Endothelial cell of hepatic sinusoid (primary cell): Measurements from ENCODE around the gene JARID2.

ENCODE experiments used
- in situ Hi-C: cut with HindIII; loops from 2 replicates; pipeline ENCODE4 v1.10.0; 2017; ENCODE audit warnings: low sequenced_read_pairs

The JARID2 gene

DNA sequence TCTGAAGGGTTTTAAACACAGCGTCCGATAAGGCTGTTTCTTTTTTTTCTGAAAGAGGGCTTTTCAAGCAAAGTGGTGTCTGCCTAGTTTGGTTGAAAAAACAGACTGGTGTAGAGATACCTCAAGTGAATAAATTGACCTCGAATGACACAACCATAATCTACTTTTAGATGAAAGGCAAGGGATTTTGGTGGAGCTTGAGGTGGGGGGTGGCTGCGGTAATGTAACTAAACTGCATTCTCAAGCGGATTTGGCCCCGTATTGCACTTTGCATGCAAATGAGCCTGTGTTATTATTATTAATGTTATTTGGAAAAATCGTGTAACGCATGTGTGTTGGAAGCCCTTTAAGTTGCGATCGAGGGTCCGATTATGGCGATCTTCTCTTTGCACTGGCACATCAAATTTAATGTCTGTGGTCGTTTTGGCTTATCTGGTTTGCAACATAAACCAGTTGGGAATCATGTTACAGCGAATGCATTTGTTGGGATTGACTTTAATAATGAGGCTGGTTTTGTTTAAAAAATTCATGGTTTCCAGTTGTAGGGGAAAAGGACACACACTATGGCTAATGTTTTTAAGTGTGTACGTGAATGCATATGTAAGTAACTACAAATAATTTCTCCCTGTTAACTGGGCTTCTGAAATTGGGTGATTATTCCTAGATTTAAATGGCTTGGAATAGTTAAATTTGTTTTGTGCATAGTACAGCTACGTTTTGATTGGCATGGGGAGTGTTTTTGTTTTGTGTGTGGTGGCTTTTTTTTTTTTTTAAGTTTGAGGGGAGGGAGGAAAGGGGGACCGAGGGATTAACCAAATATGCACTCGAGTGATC lies 1.0 kb downstream of the JARID2 start:
- in situ Hi-C loops = no loop called here

DNA sequence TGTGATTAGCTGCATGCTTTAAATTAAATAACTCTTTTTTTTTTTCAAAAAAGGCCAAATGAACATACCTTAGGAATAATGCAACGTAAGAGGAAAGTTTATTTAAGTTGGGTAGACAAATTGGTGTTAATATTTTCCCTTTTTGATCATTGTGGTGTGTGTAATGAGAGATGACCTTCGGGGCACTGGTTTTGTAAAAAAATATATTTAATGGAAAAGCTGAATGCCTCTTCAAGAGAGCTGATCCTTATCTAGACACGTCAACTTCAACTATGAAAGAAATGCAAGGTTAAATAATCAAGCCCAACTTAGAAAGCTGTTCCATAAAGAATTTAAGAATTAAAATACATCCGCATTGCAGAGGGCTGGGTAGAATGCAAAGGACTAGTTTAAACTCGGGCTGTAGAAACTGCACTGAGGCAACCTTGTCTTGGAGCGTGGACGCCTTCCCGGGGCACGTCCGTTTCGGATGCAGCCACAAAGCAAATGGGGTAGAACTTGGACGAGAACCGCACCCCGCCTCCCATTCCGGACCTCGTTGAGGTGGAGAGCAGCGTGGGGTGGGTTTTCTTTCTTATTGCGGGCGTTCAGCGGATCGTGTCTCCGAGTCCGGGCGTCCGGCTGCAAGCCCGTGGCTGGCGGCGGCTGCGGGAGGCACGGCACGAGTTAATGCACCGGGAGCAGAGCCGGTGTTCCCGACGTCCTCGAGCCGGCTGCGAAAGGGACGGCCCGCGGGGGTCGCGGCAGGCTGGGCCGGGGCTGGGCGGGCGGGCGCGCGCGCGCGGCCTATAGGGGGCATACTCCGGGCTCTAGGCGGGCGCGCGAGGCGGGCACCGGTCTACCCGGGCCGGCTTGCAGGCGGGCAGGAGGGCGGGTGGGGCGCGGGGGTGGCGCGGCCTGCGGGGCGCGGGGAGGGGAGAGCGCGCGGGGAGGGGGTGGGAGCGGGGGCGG lies 1.9 kb downstream of the JARID2 start:
- in situ Hi-C loops = no loop called here

DNA sequence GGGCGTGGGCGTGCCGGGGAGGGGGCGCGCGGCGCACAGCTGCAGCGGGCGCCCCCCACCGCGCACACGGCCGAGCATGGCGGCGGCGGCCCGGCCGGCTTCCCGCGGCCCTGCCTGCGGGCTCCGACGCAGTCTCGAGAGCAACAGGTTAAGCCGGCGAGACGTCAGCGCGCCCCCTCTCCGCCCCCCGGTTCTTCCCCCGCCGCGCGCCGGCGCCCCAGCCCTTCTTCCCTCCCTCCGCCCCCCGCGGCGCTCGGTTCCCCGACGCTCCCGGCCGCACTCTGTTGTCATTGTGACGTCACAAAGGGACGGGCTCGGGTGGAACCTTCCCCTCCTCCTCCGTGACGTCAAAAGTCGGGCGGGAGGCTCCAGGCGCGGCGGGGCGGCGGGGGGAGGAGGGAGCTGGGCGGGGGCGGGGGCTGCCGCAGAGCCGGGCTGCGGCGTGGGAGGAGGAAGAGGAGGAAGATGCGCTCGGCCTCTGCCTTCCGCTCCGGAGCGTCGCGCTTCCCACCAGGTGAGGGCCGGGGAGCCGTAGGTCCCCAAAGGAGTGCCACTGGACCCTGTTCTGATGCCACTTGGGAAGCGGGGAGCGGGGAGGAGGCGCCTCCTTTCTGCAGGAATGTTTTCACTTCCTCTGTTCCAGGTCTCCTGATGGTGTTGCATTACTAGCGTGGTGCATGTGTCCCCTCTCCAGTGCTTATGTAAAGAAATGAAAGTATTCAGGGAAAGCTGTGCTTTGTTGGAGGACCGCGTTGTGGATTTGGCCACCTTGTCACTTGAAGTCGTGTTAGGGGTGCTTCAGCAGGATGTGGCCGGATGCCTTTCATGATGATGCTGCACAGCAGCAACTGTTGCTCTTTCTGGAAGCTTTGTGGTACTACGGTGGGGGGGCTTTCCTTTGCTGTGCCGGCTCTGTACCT lies 2.8 kb downstream of the JARID2 start:
- in situ Hi-C loops = no loop called here

- in situ Hi-C loops = no loop called here
These were observed 3.6 kb downstream of the JARID2 start for GRCh38 chr6:15249371-15250019.

GRCh38 chr6:15250187-15251168 lies 4.6 kb downstream of the JARID2 start:
- in situ Hi-C loops = no loop called here

DNA sequence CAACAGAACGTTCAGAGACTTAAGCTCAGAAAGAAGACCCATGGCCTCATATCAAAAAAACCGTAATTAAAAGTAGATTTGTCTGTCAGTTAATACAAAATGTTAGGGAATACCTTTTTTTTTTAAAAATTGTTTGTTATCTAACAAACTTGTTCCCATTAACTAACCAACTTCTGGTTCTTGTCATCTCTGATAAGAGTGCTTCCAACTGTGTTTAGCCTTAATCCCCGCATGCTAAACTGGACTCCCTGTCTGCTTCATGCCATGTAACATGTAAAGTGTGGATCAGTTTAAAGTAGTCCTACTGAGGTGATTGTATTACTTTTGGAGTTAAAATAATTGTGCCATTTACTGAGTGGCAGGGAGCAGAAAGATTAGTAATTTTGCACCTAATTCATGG lies 6.3 kb downstream of the JARID2 start:
- in situ Hi-C loops = no loop called here

- in situ Hi-C loops = no loop called here
These were observed 7.5 kb downstream of the JARID2 start for GRCh38 chr6:15253203-15254022.

DNA sequence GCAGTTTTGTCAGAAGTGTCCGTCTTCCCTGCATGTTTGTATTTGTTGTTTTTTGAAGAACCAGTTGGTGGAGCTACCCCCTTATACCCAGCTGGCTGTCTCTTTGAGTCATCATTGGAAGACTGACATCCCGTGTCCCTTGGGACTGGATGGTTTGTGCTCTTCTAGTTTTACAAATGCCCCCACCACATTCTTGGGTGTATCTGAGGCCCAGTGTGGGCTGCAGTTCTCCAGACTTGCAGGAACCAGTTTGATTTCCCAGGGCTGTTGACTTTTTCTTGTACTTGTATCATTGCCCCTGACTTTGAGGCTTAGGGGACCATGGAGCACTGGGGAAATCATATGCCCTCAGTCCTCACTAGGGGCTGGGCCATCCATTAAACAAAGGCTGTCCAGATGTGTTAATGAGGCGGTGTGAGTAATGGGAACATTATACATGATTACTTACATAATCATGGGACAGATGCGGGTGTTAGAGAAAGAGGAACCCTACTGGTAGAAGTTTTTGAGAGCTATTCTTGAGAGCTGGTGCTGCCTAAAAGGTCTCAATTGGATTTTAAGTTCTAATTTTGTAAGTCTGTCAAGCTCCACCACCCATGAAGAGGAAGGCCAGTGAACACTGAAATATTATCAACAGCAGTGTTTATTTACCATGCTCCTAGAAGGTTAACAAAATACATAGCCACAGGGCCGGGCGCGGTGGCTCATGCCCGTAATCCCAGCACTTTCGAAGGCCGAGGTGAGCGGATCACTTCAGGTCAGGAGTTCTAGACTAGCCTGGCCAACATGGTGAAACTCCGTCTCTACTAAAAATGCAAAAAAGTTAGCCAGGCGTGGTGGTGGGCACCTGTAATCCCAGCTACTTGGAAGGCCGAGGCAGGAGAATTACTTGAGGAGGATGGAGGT lies 8.5 kb downstream of the JARID2 start:
- in situ Hi-C loops = no loop called here

DNA sequence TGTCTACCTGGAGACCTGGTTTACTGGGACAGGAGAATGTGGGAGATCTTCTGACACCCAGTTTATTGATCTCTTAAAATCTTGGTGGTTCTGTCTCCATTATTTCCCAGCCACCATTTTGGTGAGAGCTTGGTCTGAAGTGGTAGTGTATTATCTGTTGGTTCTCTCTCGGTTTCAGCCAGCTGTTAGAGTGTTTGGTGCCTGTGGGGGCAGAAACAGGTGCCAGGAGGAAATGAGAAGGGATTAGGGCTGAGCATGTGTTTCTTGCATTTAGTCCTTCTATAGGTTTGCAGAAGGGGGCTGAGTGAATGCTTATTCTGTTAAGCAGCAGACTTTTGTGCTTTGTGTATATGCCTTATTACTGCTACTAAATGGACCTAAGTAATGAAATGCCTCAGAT lies 9.6 kb downstream of the JARID2 start:
- in situ Hi-C loops = no loop called here

DNA sequence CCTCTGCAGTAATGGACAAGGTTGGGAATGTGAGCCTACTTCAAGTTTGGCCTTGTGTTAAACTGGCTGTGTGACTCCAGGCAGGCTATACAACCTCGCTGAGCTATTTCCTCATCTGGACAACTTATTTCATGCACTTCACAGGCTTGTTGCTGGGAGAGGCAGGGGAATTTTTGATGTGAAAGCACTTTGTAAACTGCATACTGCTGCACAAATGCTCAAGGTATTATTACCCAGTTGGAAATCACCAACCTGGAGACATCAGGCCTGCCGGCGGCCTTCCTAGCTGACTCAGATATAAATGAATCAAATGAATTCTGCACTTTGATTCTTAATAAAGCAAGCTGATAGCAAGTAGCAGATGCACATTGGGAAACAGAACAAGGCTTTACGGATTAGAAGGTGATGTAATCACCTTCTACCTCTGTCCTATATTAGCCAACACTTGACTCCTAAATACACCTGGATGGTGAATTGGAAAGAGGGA lies 10.1 kb downstream of the JARID2 start:
- in situ Hi-C loops = no loop called here

DNA sequence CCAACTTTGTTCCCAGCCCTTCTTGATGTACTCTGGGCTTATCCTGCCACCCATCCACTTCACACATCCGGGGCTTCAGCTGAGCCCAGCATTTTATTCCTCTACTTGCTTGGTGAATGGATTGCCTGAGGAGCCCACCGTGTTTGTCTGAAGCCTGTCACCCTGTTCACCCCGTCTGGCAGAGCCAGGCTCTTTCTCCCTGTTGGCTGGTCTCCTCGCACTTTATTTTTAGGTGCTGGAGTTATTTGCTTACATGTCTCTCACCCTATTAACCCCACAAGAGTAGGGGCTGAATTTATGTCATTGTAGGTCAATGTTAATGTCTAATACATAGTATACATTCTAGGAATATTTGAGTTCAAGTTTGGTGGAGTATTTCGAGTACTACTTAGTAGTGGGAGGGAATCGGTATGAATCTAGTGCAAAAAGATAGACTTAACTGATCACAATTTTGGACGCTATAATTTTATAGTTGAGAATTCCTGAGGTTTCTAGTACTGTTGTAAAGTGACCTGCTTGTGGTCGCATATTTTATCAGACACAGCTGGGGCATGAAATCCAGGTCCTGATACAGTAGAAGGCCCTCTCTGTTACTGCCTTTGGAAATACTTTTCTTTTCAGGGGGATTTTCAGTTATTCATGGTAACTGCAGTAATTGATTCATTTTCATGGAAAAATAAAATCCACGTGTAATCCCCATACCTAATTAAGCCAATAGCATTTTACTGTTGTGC lies 10.8 kb downstream of the JARID2 start:
- in situ Hi-C loops = no loop called here

DNA sequence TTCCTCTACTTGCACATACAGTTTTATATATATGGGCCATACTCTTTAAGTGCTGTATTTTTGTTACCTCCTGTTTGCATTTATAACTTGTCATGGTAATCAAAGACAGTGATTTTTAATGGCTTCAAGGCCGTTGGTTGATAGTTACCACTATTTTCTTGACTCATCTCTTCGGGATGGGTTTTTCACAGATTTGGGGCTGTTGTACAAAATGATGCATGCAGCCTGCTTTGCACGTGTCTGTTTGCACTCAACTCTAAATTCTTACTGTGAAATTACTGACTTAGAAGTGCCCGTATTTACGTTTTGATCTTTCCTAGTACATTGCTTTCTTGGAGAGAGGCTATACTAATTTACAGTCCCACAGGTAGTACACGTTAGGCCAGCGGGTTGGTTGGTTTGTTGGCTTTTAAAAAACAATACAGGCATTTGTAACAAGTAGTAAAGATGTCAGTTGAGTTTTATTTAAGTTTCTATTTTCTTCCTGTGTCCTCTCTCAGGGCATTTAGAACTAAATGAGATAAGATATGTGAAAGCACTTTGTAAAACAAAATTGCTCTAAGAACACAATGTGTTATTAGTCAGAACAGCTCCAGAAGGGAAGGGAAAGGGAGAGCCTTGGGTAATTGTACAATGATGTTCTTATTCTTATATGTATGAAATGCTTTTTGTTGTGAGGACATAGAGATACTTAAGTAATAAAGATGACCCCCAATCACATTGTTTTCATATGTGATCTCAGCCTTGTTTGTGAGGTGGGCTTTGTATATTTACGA lies 11.7 kb downstream of the JARID2 start:
- in situ Hi-C loops = no loop called here

- in situ Hi-C loops = no loop called here
These were observed 13.9 kb downstream of the JARID2 start for GRCh38 chr6:15259766-15260098.

DNA sequence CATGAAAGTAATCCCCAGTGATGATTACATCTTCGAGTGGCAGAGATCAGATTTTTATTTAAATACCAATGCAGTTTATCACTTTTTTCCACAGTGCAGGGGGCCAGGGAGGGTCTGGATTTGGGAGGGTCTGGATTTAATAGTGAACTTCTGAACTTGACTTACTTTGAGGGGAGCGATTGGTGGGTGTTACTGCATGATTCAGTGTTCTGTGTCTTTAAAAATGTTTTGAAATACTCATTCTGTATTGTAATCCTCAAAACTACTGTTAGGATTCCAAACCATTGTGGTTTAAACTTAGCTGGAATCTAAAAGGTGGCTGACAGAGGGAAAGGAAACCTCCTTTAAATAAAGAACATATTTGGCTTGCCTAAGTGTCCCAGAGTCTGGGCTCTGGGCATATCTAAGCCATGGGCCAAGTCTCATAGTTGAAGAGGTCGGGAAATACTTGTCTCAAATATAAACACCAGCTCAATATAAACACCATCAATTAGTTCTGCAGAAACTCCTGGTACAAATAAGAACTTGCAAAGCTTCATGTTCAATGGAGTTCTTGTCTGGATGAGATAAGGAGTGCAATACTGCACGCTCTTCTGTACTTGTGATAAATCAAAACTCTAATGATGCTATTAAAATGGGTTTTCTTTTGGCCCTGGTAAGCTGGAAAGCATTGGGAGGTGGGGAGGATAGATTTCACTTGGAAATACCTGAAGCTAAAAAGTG lies 14.4 kb downstream of the JARID2 start:
- in situ Hi-C loops = no loop called here

GRCh38 chr6:15263780-15264374 lies 18.0 kb downstream of the JARID2 start:
- in situ Hi-C loops = no loop called here
